ENCODE results near the gene TMPRSS6.

DNA sequence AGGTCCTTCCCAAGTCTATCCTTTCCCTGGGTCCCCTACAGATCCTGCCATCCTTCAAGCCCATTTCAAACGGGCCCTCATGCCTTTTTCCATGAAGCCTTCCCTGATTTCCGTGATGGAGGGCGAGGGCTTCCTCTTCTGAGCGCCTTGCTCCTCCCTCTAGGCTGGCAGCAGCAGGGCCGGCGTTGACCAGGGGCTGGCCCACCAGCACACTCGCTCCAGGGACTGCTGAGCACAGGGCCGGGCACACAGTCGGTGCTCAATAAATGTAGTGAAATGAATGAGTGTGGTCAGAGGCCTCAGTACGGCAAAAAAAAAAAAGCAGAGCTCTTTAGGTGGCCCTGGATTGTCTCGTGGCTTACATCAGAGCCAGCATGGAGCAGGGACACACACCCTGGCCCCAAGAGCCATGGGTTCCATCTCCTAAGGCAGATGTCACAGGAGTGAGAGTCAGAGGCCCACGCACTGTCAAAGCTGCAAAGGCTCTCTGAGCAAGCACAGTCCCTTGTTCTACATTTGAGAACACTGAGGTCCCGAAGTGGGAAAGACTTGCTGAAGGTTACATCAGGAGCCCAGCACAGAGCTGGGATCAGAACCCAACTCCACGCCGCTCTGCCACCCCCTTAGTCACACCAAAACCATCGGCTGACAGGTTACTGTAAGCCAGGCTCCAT, 37.1 kb upstream of the TMPRSS6 start:
- no peak for TF ChIP-seq SUZ12 (IDR thresholded peaks at IDR 0.05; ENCODE audit: extremely low read depth, insufficient read depth, insufficient read length)
- TF ChIP-seq ZNF274 (IDR thresholded peaks at IDR 0.05; ENCODE audit: low read depth, low read length), result no peak

All from NT2/D1 (cell line).